ENCODE results near the gene ZFPM1.
"Not testable (repeated sequence)": the region's sequence is repeated elsewhere in the genome, so short reads cannot be mapped to it uniquely, and the experiment has no call there.

The ZFPM1 gene

GRCh38 chr16:88518411-88519111, 65.5 kb downstream of the ZFPM1 start:
- not testable (repeated sequence) for DNase-seq

- no peak for DNase-seq
Measured at GRCh38 chr16:88519240-88519639, 66.2 kb downstream of the ZFPM1 start.

GRCh38 chr16:88519938-88520653, 67.0 kb downstream of the ZFPM1 start:
- no peak for DNase-seq

GRCh38 chr16:88521674-88522073, 68.6 kb downstream of the ZFPM1 start:
- no peak for DNase-seq

- no peak for DNase-seq
Measured at GRCh38 chr16:88522276-88522949, 69.3 kb downstream of the ZFPM1 start.

- DNase-seq = no peak
Measured at GRCh38 chr16:88523309-88524161, 70.5 kb downstream of the ZFPM1 start.

GRCh38 chr16:88524274-88524972, 71.3 kb downstream of the ZFPM1 start:
- no peak for DNase-seq

- no peak for DNase-seq
Measured at GRCh38 chr16:88524973-88525662, 72.0 kb downstream of the ZFPM1 start.

- no peak for DNase-seq
Measured at GRCh38 chr16:88525663-88525990, 72.5 kb downstream of the ZFPM1 start.

GRCh38 chr16:88526008-88526905, 73.2 kb downstream of the ZFPM1 start:
- DNase-seq = no peak

GRCh38 chr16:88526906-88527185, 73.8 kb downstream of the ZFPM1 start:
- DNase-seq = no peak

- no peak for DNase-seq
Measured at GRCh38 chr16:88527186-88527936, 74.3 kb downstream of the ZFPM1 start.

GRCh38 chr16:88527937-88528743, 75.1 kb downstream of the ZFPM1 start:
- DNase-seq = no peak

- DNase-seq = no peak
Measured at GRCh38 chr16:88528902-88529318, 75.8 kb downstream of the ZFPM1 start.

GRCh38 chr16:88529596-88529995, 76.5 kb downstream of the ZFPM1 start:
- DNase-seq = no peak

GRCh38 chr16:88530051-88530857, 77.2 kb downstream of the ZFPM1 start:
- DNase-seq = no peak

GRCh38 chr16:88530858-88531203, 77.8 kb downstream of the ZFPM1 start:
- no peak for DNase-seq

GRCh38 chr16:88531346-88531745, 78.3 kb downstream of the ZFPM1 start:
- DNase-seq = no peak
